Central memory CD8-positive, alpha-beta T cell (primary cell): ENCODE data around the gene RABL2B.
"Not testable (repeated sequence)": the region's sequence is repeated elsewhere in the genome, so short reads cannot be mapped to it uniquely, and the experiment has no call there.

Experiments
- ATAC-seq: fragments of 150-1000 bp; cut with Tn5 transposase; replicated peaks from 2 replicates; pipeline ENCODE4 v1.10.0; 2022; ENCODE audit warnings: mild to moderate bottlenecking, moderate FRiP score, moderate number of reproducible peaks; ENCODE audit not compliant: poor library complexity, severe bottlenecking; ENCODE audit errors: extremely low read depth
- DNase-seq, 2 donors: peaks; one replicate each; pipeline ENCODE4 v3.0.0; 2021; ENCODE audit warnings: low spot score in 2 of 2
- H3K27ac Mint-ChIP-seq: one replicate; pipeline ENCODE4 v1.8.0; 2022; ENCODE audit warnings: low read depth, mild to moderate bottlenecking, moderate library complexity, mixed read lengths
- H3K27me3 Mint-ChIP-seq: one replicate; pipeline ENCODE4 v1.8.0; 2022; ENCODE audit warnings: mixed read lengths
- H3K36me3 Mint-ChIP-seq: one replicate; pipeline ENCODE4 v1.8.0; 2022; ENCODE audit warnings: mild to moderate bottlenecking, moderate library complexity, mixed read lengths; ENCODE audit not compliant: insufficient read depth
- H3K4me1 Mint-ChIP-seq: one replicate; pipeline ENCODE4 v1.8.0; 2022; ENCODE audit warnings: mixed read lengths
- H3K4me3 Mint-ChIP-seq: one replicate; pipeline ENCODE4 v1.8.0; 2022; ENCODE audit warnings: mild to moderate bottlenecking, moderate library complexity, mixed read lengths
- H3K9me3 Mint-ChIP-seq: one replicate; pipeline ENCODE4 v1.8.0; 2022; ENCODE audit warnings: mixed read lengths

Gene RABL2B

GRCh38 chr22:50783033-50783879 lies at the start of gene RABL2B:
Gene RABL2B (minus strand): TSS chr22:50783636. CDS start chr22:50782294, 1,342 bp downstream.
- ATAC-seq (peak; percentile 89), DNase-seq (peak; percentile 87 to 89)
- Mint-ChIP-seq H3K4me3 (peak within 1 kb of the TSS; percentile 77), H3K4me1 (peaks cover 11% of the 10 kb centered on the region)
- H3K27me3 Mint-ChIP-seq, H3K36me3 Mint-ChIP-seq, H3K9me3 Mint-ChIP-seq, H3K27ac Mint-ChIP-seq: not testable (repeated sequence)

DNA sequence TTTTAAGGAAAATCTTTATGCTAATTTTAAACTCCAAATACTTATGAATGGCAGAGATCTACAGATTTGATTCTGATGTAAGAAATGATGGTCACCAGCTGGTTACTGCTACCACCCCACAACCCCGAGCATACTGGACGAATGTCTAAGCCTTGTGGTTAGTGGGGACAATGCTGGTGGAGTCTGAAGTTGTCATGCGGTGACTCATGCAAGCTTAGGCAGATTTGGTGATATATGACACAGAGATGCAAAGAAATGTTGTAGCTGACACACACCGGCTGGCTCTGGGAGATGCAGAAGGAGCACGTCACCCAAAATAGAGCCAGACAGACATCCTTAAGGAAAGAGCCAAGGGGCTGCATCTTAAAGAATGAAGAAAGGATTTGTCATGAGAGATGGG lies 3.5 kb upstream of the RABL2B start:
- H3K27ac Mint-ChIP-seq, ATAC-seq, H3K4me1 Mint-ChIP-seq, H3K36me3 Mint-ChIP-seq, DNase-seq, H3K4me3 Mint-ChIP-seq, H3K9me3 Mint-ChIP-seq, H3K27me3 Mint-ChIP-seq: not testable (repeated sequence)

GRCh38 chr22:50785289-50785688 lies 1.9 kb upstream of the RABL2B start:
- DNase-seq, H3K27me3 Mint-ChIP-seq, H3K4me3 Mint-ChIP-seq, H3K9me3 Mint-ChIP-seq, ATAC-seq, H3K36me3 Mint-ChIP-seq, H3K27ac Mint-ChIP-seq: not testable (repeated sequence)
- H3K4me1 Mint-ChIP-seq, result peaks cover 11% of the 10 kb centered on the region

GRCh38 chr22:50783880-50784276 lies 442 bp upstream of the RABL2B start:
- ATAC-seq, result peak; percentile 37
- H3K36me3 Mint-ChIP-seq, H3K9me3 Mint-ChIP-seq, DNase-seq, H3K27me3 Mint-ChIP-seq, H3K27ac Mint-ChIP-seq: not testable (repeated sequence)
- Mint-ChIP-seq H3K4me1 (peaks cover 11% of the 10 kb centered on the region), H3K4me3 (peak overlapping the region; percentile 77)

DNA sequence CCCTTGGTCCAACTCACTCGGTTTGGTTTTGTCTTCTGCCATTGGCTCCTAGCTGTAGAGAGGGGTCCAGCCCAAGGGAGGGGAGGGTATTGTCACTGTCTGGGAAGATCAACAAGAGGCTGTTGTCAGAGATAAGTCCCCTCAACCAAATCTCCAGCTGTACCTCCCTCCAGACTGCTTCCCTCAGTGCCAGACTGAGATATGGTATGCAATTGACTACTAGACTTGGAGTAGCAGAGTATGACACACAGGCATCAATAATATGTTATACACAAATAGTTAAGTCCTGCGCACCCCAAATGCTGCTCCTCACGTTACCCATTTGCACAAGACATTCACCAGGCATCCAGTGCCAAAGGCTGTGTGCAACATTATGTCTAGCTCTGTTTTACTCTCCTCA lies 1.2 kb downstream of the RABL2B start:
- H3K27ac Mint-ChIP-seq, H3K9me3 Mint-ChIP-seq, H3K27me3 Mint-ChIP-seq, DNase-seq, H3K36me3 Mint-ChIP-seq, ATAC-seq: not testable (repeated sequence)
- H3K4me3 Mint-ChIP-seq, result peak overlapping the region; percentile 77
- peaks cover 11% of the 10 kb centered on the region for H3K4me1 Mint-ChIP-seq

DNA sequence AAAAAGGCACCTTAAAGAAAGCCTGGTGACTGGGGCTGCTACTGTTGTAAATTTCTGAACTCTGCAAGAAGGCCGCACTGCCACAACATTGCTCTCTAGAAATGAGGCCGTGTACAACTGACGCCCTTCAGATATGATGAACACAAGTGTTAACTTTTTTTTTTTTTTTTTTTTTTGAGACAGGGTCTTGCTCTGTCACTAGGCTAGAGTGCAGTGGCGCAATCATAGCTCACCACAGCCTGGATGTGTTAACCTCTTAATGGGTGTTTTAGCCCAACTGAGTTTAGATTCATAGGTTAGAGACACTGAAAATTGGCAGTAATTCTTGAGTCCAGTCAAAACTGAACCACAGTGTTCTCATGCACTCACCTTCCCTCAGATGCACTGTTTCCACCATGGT lies 3.2 kb downstream of the RABL2B start:
- H3K36me3 Mint-ChIP-seq, H3K9me3 Mint-ChIP-seq, H3K4me3 Mint-ChIP-seq, ATAC-seq, H3K27ac Mint-ChIP-seq, DNase-seq, H3K27me3 Mint-ChIP-seq: not testable (repeated sequence)
- H3K4me1 Mint-ChIP-seq, result peaks cover 11% of the 10 kb centered on the region

- not testable (repeated sequence) for ATAC-seq, H3K27ac Mint-ChIP-seq, H3K27me3 Mint-ChIP-seq, H3K4me3 Mint-ChIP-seq, H3K9me3 Mint-ChIP-seq, H3K4me1 Mint-ChIP-seq, DNase-seq, H3K36me3 Mint-ChIP-seq
Measured at GRCh38 chr22:50777631-50778030, 5.8 kb downstream of the RABL2B start.

DNA sequence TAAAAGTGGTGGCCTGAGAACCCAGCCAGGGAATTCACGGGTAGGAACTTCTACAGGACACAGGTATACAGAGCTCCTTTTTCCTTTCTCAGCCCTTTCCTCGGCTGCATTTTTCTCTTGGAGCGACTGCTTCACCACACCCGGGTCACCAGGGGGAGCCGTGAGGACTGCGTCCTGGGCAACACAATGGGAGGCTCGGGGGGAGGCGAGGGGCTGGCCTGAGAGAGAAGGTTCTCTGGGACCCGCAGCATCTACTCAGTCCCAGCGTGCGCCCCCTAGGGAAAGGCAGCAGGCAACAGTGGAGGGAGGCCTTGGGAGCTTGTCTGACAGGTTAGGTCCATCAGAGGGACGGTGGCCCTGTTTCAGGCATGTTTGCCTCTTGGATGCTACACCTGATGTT lies 8.3 kb downstream of the RABL2B start:
- not testable (repeated sequence) for ATAC-seq, H3K27ac Mint-ChIP-seq, H3K9me3 Mint-ChIP-seq, DNase-seq, H3K27me3 Mint-ChIP-seq, H3K36me3 Mint-ChIP-seq, H3K4me3 Mint-ChIP-seq, H3K4me1 Mint-ChIP-seq

- ATAC-seq, H3K4me1 Mint-ChIP-seq, H3K27me3 Mint-ChIP-seq, H3K9me3 Mint-ChIP-seq, H3K36me3 Mint-ChIP-seq, H3K27ac Mint-ChIP-seq, H3K4me3 Mint-ChIP-seq, DNase-seq: not testable (repeated sequence)
Measured at GRCh38 chr22:50764288-50764687, 19.1 kb downstream of the RABL2B start.

DNA sequence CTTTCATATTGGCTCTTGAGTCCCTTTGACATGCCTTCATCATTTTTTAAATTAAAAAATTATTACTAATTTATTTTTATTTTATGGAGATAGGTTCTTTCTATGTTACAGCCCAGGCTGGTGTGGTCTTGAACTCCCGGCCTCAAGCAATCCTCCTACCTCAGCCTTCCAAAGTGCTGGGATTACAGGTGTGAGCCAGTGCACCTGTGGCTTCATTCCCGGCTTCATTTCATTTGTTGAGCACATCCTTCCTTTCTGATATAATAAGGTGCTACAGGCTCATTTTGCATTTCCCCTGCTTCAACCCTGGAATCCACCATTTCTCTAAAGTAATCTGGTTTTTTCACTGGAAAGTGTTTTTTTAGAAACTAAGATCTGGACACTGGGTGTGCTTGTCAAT lies 21.6 kb downstream of the RABL2B start:
- H3K4me1 Mint-ChIP-seq, H3K9me3 Mint-ChIP-seq, H3K36me3 Mint-ChIP-seq, H3K27me3 Mint-ChIP-seq, ATAC-seq, H3K4me3 Mint-ChIP-seq, DNase-seq, H3K27ac Mint-ChIP-seq: not testable (repeated sequence)

DNA sequence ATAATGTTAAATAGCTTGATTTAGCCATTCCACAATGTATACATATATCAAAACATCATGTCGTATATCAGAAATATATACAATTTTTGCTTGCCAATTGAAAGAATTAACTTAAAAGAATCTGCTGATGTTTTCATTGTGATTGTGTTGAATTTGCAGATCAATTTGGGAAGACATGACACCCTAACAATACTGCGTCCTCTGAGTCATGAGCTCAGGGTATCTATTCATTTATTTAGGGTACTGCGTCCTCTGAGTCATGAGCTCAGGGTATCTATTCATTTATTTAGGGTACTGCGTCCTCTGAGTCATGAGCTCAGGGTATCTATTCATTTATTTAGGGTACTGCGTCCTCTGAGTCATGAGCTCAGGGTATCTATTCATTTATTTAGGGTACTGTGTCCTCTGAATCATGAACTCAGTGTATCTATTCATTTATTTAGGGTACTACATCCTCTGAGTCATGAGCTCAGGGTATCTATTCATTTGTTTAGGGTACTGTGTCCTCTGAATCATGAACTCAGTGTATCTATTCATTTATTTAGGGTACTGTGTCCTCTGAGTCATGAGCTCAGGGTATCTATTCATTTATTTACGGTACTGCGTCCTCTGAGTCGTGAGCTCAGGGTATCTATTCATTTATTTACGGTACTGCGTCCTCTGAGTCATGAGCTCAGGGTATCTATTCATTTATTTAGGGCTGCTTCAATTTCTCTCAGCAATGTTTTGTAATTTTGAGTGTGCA lies 23.7 kb downstream of the RABL2B start:
- not testable (repeated sequence) for H3K9me3 Mint-ChIP-seq, H3K36me3 Mint-ChIP-seq, H3K4me3 Mint-ChIP-seq, ATAC-seq, H3K27ac Mint-ChIP-seq, H3K4me1 Mint-ChIP-seq, DNase-seq, H3K27me3 Mint-ChIP-seq

- H3K9me3 Mint-ChIP-seq, H3K4me1 Mint-ChIP-seq, H3K36me3 Mint-ChIP-seq, H3K27me3 Mint-ChIP-seq: not testable (repeated sequence)
- H3K27ac Mint-ChIP-seq, result peak overlapping the region; percentile 85
- ATAC-seq, result peak; percentile 43
- DNase-seq, result peak; percentile 42 to 55
- peak overlapping the region; percentile 91 for H3K4me3 Mint-ChIP-seq
Measured at GRCh38 chr22:50756949-50757491, 26.4 kb downstream of the RABL2B start.

DNA sequence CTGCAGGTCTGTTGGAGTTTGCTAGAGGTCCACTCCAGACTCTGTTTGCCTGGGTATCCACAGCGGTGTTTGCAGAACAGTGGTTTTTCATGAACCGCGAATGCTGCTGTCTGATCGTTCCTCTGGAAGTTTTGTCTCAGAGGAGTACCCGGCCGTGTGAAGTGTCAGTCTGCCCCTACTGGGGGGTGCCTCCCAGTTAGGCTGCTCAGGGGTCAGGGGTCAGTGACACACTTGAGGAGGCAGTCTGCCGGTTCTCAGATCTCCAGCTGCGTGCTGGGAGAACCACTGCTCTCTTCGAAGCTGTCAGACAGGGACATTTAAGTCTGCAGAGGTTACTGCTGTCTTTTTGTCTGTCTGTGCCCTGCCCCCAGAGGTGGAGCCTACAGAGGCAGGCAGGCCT lies 27.0 kb downstream of the RABL2B start:
- H3K27me3 Mint-ChIP-seq, DNase-seq, H3K9me3 Mint-ChIP-seq, H3K4me1 Mint-ChIP-seq, H3K36me3 Mint-ChIP-seq, ATAC-seq: not testable (repeated sequence)
- peak overlapping the region; percentile 85 for H3K27ac Mint-ChIP-seq
- H3K4me3 Mint-ChIP-seq, result peak overlapping the region; percentile 91
